K562 (cell line): ENCODE results near the gene FYB1. TPM values are rescaled to one million over a fixed set of nuclear protein-coding genes. Genes with fewer than 3 reads are reported as not detected.

Source experiments
- CBFA2T2 ChIP-seq: fragments of 450-650 bp; conservative IDR thresholded peaks from 2 replicates; pipeline ENCODE4 v1.6.1; 2017; ENCODE audit warnings: mild to moderate bottlenecking
- E2F3 ChIP-seq: fragments of 250-450 bp; sonication (Bioruptor Pico); IDR thresholded peaks from 2 replicates; pipeline ENCODE4 v1.4.0; 2020; ENCODE audit warnings: mild to moderate bottlenecking
- ELF4 ChIP-seq: fragments of 450-650 bp; formaldehyde crosslinking; IDR thresholded peaks from 2 replicates; pipeline ENCODE4 v1.4.0; 2022; ENCODE audit warnings: missing genetic modification characterization
- FOXA1 ChIP-seq: fragments of 450-650 bp; IDR thresholded peaks from 2 replicates; pipeline ENCODE4 v1.6.1; 2016; ENCODE audit warnings: mild to moderate bottlenecking, borderline replicate concordance
- FOXA3 ChIP-seq, 2 experiments: fragments of 450-650 bp in 1 of 2; sonication (generic) in 1 of 2; formaldehyde crosslinking; IDR thresholded peaks in 1 of 2; conservative IDR thresholded peaks in 1 of 2; 2 replicates each; pipeline versions ENCODE4 v1.4.0 to v1.8.0; 2020 to 2022; ENCODE audit warnings: mild to moderate bottlenecking in 2 of 2, missing genetic modification reagents in 1 of 2
- HNRNPH1 ChIP-seq: fragments of 200-400 bp; formaldehyde crosslinking; optimal IDR thresholded peaks from 2 replicates; pipeline ENCODE3; 2017; ENCODE audit warnings: low read depth, mild to moderate bottlenecking, low read length, moderate library complexity
- KDM5B ChIP-seq: fragments of 200-600 bp; sonication (generic); IDR thresholded peaks from 2 replicates; pipeline ENCODE4 v1.6.1; 2012; ENCODE audit warnings: low read depth, mild to moderate bottlenecking, moderate library complexity, low read length, control low read depth, inconsistent platforms; ENCODE audit not compliant: insufficient replicate concordance
- LEF1 ChIP-seq: fragments of 450-650 bp; IDR thresholded peaks from 2 replicates; pipeline ENCODE4 v1.6.1; 2016; ENCODE audit warnings: mild to moderate bottlenecking
- MAFF ChIP-seq: IDR thresholded peaks from 2 replicates; pipeline ENCODE4 v1.6.1; 2012; ENCODE audit warnings: low read length, improper control_type of control experiment
- MECOM ChIP-seq: fragments of 250-450 bp; sonication (Bioruptor Pico); IDR thresholded peaks from 2 replicates; pipeline ENCODE4 v1.8.0; 2022; ENCODE audit warnings: inconsistent platforms
- MXD1 ChIP-seq: fragments of 250-450 bp; sonication (Bioruptor Pico); IDR thresholded peaks from 2 replicates; pipeline ENCODE4 v1.8.0; 2021; ENCODE audit warnings: borderline replicate concordance, mild to moderate bottlenecking, moderate library complexity; ENCODE audit not compliant: poor library complexity, severe bottlenecking
- NBN ChIP-seq: fragments of 450-650 bp; IDR thresholded peaks from 2 replicates; pipeline ENCODE4 v1.6.1; 2016; ENCODE audit warnings: low read depth, mild to moderate bottlenecking
- NCOA6 ChIP-seq: fragments of 450-650 bp; IDR thresholded peaks from 2 replicates; pipeline ENCODE4 v1.6.1; 2017; ENCODE audit warnings: mild to moderate bottlenecking
- NCOR1 ChIP-seq: fragments of 450-650 bp; IDR thresholded peaks from 2 replicates; pipeline ENCODE4 v1.6.1; 2016; ENCODE audit warnings: mild to moderate bottlenecking, moderate library complexity
- NR3C1 ChIP-seq: sonication (generic); formaldehyde crosslinking; IDR thresholded peaks from 2 replicates; pipeline ENCODE4 v1.8.1; 2022; ENCODE audit warnings: missing genetic modification reagents
- PREB ChIP-seq: sonication (generic); formaldehyde crosslinking; IDR thresholded peaks from 2 replicates; pipeline ENCODE4 v1.8.1; 2023; ENCODE audit warnings: mild to moderate bottlenecking, missing genetic modification reagents
- RFX7 ChIP-seq: fragments of 250-450 bp; sonication (Bioruptor Pico); IDR thresholded peaks from 2 replicates; pipeline ENCODE4 v1.5.1; 2021; ENCODE audit warnings: mild to moderate bottlenecking
- SMAD3 ChIP-seq: fragments of 450-650 bp; formaldehyde crosslinking; conservative IDR thresholded peaks from 2 replicates; pipeline ENCODE4 v1.4.0; 2020; ENCODE audit warnings: mild to moderate bottlenecking
- SOX6 ChIP-seq: fragments of 450-650 bp; IDR thresholded peaks from 2 replicates; pipeline ENCODE4 v1.6.1; 2014; ENCODE audit warnings: mild to moderate bottlenecking
- TAF9B ChIP-seq: fragments of 450-650 bp; IDR thresholded peaks from 2 replicates; pipeline ENCODE4 v1.6.1; 2018; ENCODE audit warnings: mild to moderate bottlenecking; ENCODE audit not compliant: partially characterized antibody
- TFAM ChIP-seq: fragments of 250-450 bp; sonication (Bioruptor Pico); conservative IDR thresholded peaks from 2 replicates; pipeline ENCODE4 v1.5.0; 2021; ENCODE audit warnings: mild to moderate bottlenecking, moderate library complexity
- TRIM28 ChIP-seq: fragments of 450-650 bp; IDR thresholded peaks from 2 replicates; pipeline ENCODE4 v1.6.1; 2017
- XRCC4 ChIP-seq: IDR thresholded peaks from one replicate; pipeline ENCODE4 v1.6.1; 2011; ENCODE audit not compliant: insufficient read depth, insufficient read length; ENCODE audit errors: extremely low read depth
- ZBTB7A ChIP-seq: IDR thresholded peaks from 2 replicates; pipeline ENCODE4 v1.6.1; 2011; ENCODE audit warnings: low read depth, mild to moderate bottlenecking, low read length, moderate library complexity, borderline replicate concordance; ENCODE audit not compliant: control insufficient read depth
- ZNF584 ChIP-seq: fragments of 200-800 bp; sonication (Bioruptor generic); IDR thresholded peaks from 2 replicates; pipeline ENCODE4 v1.6.1; 2016; ENCODE audit warnings: low read depth, mild to moderate bottlenecking, missing genetic modification characterization, missing compliant biosample characterization
- ZNF639 ChIP-seq, 2 experiments: fragments of 200-800 bp in 1 of 2; sonication (Bioruptor generic) in 1 of 2; sonication (generic) in 1 of 2; formaldehyde crosslinking in 1 of 2; IDR thresholded peaks in 1 of 2; conservative IDR thresholded peaks in 1 of 2; 2 replicates each; pipeline versions ENCODE4 v1.5.0 to v1.6.1; 2016 to 2020; ENCODE audit warnings: missing compliant biosample characterization in 1 of 2, missing genetic modification characterization in 1 of 2, missing genetic modification reagents in 1 of 2
- ZNF785 ChIP-seq: fragments of 250-450 bp; sonication (Bioruptor Pico); IDR thresholded peaks from 2 replicates; pipeline ENCODE4 v1.4.0; 2020; ENCODE audit warnings: mild to moderate bottlenecking
- polyA plus RNA-seq, 8 experiments: library from polyadenylated mRNA; depleted of rRNA in 4 of 8; stranded (reverse) in 5 of 8; unstranded in 3 of 8; fragments of >200 nt; fragmentation: Nextera tagmentation in 2 of 8; fragmentation: Illumina TruSeq in 1 of 8; extraction: Ambion mirVana in 2 of 8; extraction: Trizol in 1 of 8; gene quantifications; 2 replicates each; pipeline versions ENCODE4 v1.2.1 to v1.2.3, GENCODE V29; 2011 to 2014; ENCODE audit warnings: inconsistent platforms in 1 of 8, missing spikeins in 1 of 8
- total RNA-seq, 7 experiments: library from RNA; depleted of rRNA in 6 of 7; stranded (reverse); fragments of >200 nt in 6 of 7; fragmentation: Illumina TruSeq in 2 of 7; extraction: Trizol in 2 of 7; gene quantifications; 2 replicates each; pipeline versions ENCODE4 v1.2.1 to v1.2.3, GENCODE V29; 2011 to 2021; ENCODE audit warnings: low replicate concordance in 1 of 7

FYB1 gene
- total and polyA plus RNA-seq, 9 of the 15 experiments (the other 6 are each of a cell fraction or from before 2014, with no cell fraction given), result 4.7 to 31.5 (median 9.7) TPM

GRCh38 chr5:39167141-39167971 is 52.0 kb downstream of the FYB1 start (continued):
- no peak for TF ChIP-seq MXD1 (CRISPR knock-in tag)
- TF ChIP-seq TRIM28, result 0 out of 2 replicates have a peak, but pooled peaks have one; percentile 59
- TF ChIP-seq SOX6, result peak; percentile 95
- TF ChIP-seq XRCC4, result no peak
- TF ChIP-seq NBN, result peak; percentile 30; the same call in 1 of the 2 replicates
- TF ChIP-seq TFAM (CRISPR knock-in tag), result no peak
- TF ChIP-seq NCOR1, result peak; percentile 75
- TF ChIP-seq CBFA2T2, result peak; percentile 67
- peak in 1 of 2 experiments; percentile 89; a peak in 2 of 4 replicates for TF ChIP-seq FOXA3 (CRISPR knock-in tag; conservative IDR thresholded peaks at IDR 0.05 in 1 of 2, IDR thresholded peaks at IDR 0.05 in 1 of 2)
- TF ChIP-seq SMAD3 (CRISPR knock-in tag), result no peak
- TF ChIP-seq ELF4 (CRISPR knock-in tag), result 0 out of 2 replicates have a peak, but pooled peaks have one; percentile 25
- 0 out of 2 replicates have a peak, but pooled peaks have one; percentile 3 for TF ChIP-seq RFX7 (CRISPR knock-in tag)
- no peak for TF ChIP-seq PREB (CRISPR knock-in tag)
- TF ChIP-seq NR3C1 (CRISPR knock-in tag), result no peak
- TF ChIP-seq ZNF785 (CRISPR knock-in tag), result no peak
- TF ChIP-seq TAF9B, result peak; percentile 41
- TF ChIP-seq NCOA6, result no peak
- TF ChIP-seq FOXA1, result no peak
- TF ChIP-seq KDM5B, result no peak
- TF ChIP-seq ZNF584 (CRISPR knock-in tag), result no peak
- peak; percentile 10; the same call in 1 of the 2 replicates for TF ChIP-seq MAFF
- no peak for TF ChIP-seq E2F3 (CRISPR knock-in tag)
- no peak; a peak in 2 of 4 replicates for TF ChIP-seq ZNF639 (CRISPR knock-in tag; conservative IDR thresholded peaks at IDR 0.05 in 1 of 2, IDR thresholded peaks at IDR 0.05 in 1 of 2)
- peak; percentile 69; the same call in 1 of the 2 replicates for TF ChIP-seq LEF1
- TF ChIP-seq HNRNPH1, result no peak
- TF ChIP-seq ZBTB7A, result no peak
- peak; percentile 44; the same call in 1 of the 2 replicates for TF ChIP-seq MECOM (CRISPR knock-in tag)
